ENCODE results near the gene TTC9B. TPM values are rescaled to one million over a fixed set of nuclear protein-coding genes. Genes with fewer than 3 reads are reported as not detected.
A peak's percentile ranks its signal among the peaks of the same experiment; 100 is the strongest.

The TTC9B gene
- total and polyA plus RNA-seq, 11 donors: not detected

DNA sequence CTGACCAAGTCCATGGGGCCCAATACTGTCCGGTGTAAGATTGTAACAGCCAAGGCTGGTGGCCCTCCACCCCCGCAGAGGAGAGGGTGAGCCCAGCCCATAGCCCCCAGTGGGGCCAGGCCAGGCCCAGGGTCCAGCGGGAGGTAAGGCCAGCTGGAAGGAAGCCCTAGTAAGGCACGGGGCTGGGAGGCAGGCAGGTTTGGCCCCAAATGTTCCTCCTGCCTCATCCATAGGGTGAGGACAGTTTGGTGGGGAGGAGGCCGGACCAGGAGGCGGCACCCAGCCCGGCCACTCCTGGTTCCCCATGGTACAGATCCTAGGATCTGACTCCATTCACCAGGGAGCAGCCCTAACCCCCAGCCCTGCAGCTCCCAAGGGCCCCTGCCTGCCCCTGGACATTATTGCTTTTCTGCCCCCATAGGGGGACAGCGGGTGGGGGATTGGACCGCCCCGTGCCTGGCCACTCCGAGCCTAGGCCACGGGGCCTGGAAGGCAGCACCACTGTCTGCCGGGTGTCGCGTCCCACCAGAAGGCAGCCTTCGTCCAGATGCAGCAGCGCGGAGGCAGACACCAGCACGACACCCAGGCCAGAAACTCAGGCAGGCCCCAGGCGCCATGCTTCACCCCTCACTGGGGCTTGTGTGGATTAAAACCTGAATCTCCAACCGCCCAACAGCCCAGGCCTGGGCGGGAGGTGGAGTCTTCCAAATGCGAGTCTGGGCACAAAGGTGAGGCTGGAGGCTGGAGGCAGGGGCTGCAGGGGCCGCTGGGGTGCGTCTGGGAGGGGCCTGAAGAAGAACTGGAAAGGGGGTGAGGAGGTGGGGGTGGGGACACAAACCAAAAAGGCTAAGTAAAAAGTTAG, 15.0 kb upstream of the TTC9B start:
- Histone ChIP-seq H3K4me1 (peaks cover 0 to 24% (median 12%) of the 10 kb centered on the region in 12 donors), H3K27me3 (no peaks in the 10 kb centered on the region), H3K36me3 (peaks cover 0 to 51% (median 42%) of the 10 kb centered on the region in 9 donors), H3K4me3 (no peak overlapping the region), H3K27ac (no peak overlapping the region), H3K9me3 (no peaks in the 10 kb centered on the region)
- intact Hi-C loops (cut with DNase I): no loop called here
- peak in 1 of 4 donors; percentile 7 for ATAC-seq
- DNase-seq: peak in 1 of 5 donors; percentile 60
- no peak for TF ChIP-seq POLR2A (IDR thresholded peaks at IDR 0.05)
- TF ChIP-seq CTCF (IDR thresholded peaks at IDR 0.05): no peak
- 93 to 96% (median 95%) methylated on average over 15 to 25 of the region's 25 CpGs for WGBS, 4 donors

- ATAC-seq: peak in 2 of 4 donors; percentile 14 to 28
- intact Hi-C loops (cut with DNase I): no loop called here
- DNase-seq: no peak
- 74 to 83% (median 81%) methylated on average over 10 to 12 of the region's 12 CpGs for WGBS, 4 donors
- Histone ChIP-seq H3K27me3 (peaks cover 0 to under 1% (median 0%) of the 10 kb centered on the region in 9 donors), H3K27ac (peak overlapping the region in 1 of 12 donors; percentile 47), H3K36me3 (peaks cover 0 to 44% (median 35%) of the 10 kb centered on the region in 9 donors), H3K4me1 (peaks cover 0 to 24% (median 12%) of the 10 kb centered on the region in 12 donors), H3K4me3 (no peak overlapping the region), H3K9me3 (no peaks in the 10 kb centered on the region)
- TF ChIP-seq POLR2A (IDR thresholded peaks at IDR 0.05): no peak
- TF ChIP-seq CTCF (IDR thresholded peaks at IDR 0.05): no peak
Measured at GRCh38 chr19:40232479-40232878, 14.3 kb upstream of the TTC9B start.

- WGBS, 4 donors: 42 to 53% (median 45%) methylated on average over 13 to 16 of the region's 16 CpGs
- TF ChIP-seq POLR2A (IDR thresholded peaks at IDR 0.05): no peak
- no peak for TF ChIP-seq CTCF (IDR thresholded peaks at IDR 0.05)
- H3K36me3 ChIP-seq: peaks cover 0 to 37% (median 28%) of the 10 kb centered on the region in 9 donors
- ATAC-seq (peak; percentile 60 to 84 (median 72)), DNase-seq (peak; percentile 49 to 62 (median 60))
- peaks cover 0 to 8% (median 0%) of the 10 kb centered on the region in 9 donors for H3K27me3 ChIP-seq
- H3K4me3 ChIP-seq: no peak overlapping the region
- peaks cover 0 to 24% (median 12%) of the 10 kb centered on the region in 12 donors for H3K4me1 ChIP-seq
- no peaks in the 10 kb centered on the region for H3K9me3 ChIP-seq
- peak overlapping the region in 8 of 12 donors; percentile 5 to 64 (median 44) for H3K27ac ChIP-seq
- intact Hi-C loops (cut with DNase I): no loop called here
Measured at GRCh38 chr19:40231544-40232424, 13.6 kb upstream of the TTC9B start.

All from heart left ventricle (tissue), 16 donors.